Gastrocnemius medialis (tissue), 4 donors: ENCODE results near the gene CDK9. TPM values are rescaled to one million over a fixed set of nuclear protein-coding genes. Genes with fewer than 3 reads are reported as not detected.
A peak's percentile ranks its signal among the peaks of the same experiment; 100 is the strongest.

Source experiments
- ATAC-seq, 2 donors: fragments of 150-250 bp; one replicate each; pipeline ENCODE4 v1.9.1; 2016
- DNase-seq, 2 donors: peaks; one replicate each; pipeline ENCODE4 v3.0.0-alpha.2; 2019
- H3K27ac ChIP-seq, 4 donors: fragments of 200-600 bp; sonication (generic); 1 replicate in 1 of 4; 2 replicates in 3 of 4; pipeline ENCODE4 v1.5.1; 2016 to 2018; ENCODE audit warnings: mild to moderate bottlenecking in 2 of 4, moderate library complexity in 1 of 4
- H3K27me3 ChIP-seq, 3 donors: fragments of 200-600 bp; sonication (generic) in 2 of 3; 1 replicate in 1 of 3; 2 replicates in 2 of 3; pipeline versions ENCODE4 v1.5.1 to v1.6.0; 2016 to 2019; ENCODE audit warnings: mild to moderate bottlenecking in 1 of 3, moderate library complexity in 1 of 3
- H3K36me3 ChIP-seq, 2 donors: fragments of 200-600 bp; sonication (generic) in 1 of 2; one replicate each; pipeline ENCODE4 v1.5.1; 2017 to 2018
- H3K4me1 ChIP-seq, 2 donors: fragments of 200-600 bp; sonication (generic) in 1 of 2; one replicate each; pipeline ENCODE4 v1.5.1; 2016 to 2017; ENCODE audit warnings: mild to moderate bottlenecking in 2 of 2
- H3K4me3 ChIP-seq, 4 donors: fragments of 200-600 bp; sonication (generic) in 3 of 4; 1 replicate in 1 of 4; 2 replicates in 3 of 4; pipeline ENCODE4 v1.5.1; 2016 to 2019; ENCODE audit warnings: mild to moderate bottlenecking in 2 of 4
- H3K9me3 ChIP-seq, 3 donors: fragments of 200-600 bp; sonication (generic) in 2 of 3; 1 replicate in 1 of 3; 2 replicates in 2 of 3; pipeline ENCODE4 v1.5.1; 2016 to 2019
- POLR2A ChIP-seq, 2 donors: fragments of 450-650 bp; IDR thresholded peaks; one replicate each; pipeline ENCODE4 v1.6.1; 2017; ENCODE audit warnings: antibody characterized with exemption in 2 of 2, mild to moderate bottlenecking in 2 of 2, moderate library complexity in 2 of 2
- in situ Hi-C, 4 donors: fragments of 200-750 bp; cut with MboI; loops; one replicate each; pipeline versions ENCODE4 v1.15.0 to v1.8.0; 2017; ENCODE audit warnings: low sequenced_read_pairs in 4 of 4
- intact Hi-C: fragments of 100-400 bp; cut with DNase I; formaldehyde crosslinking; loops from one replicate; pipeline ENCODE4 v1.15.1; 2023; ENCODE audit warnings: low total_unique reads
- total RNA-seq, 4 donors: library from RNA; depleted of rRNA; stranded (reverse); fragments of >200 nt; gene quantifications; one replicate each; pipeline versions ENCODE4 v1.1.0 to v1.2.3, GENCODE V29; 2016
- TF ChIP-seq, protein P1 (sequence below), 5 experiments: fragments of 450-650 bp in 3 of 5; fragments of 200-600 bp in 2 of 5; sonication (generic) in 2 of 5; IDR thresholded peaks in 4 of 5; conservative IDR thresholded peaks in 1 of 5; 1 replicate in 4 of 5; 2 replicates in 1 of 5; pipeline ENCODE4 v1.5.1; 2016 to 2019; ENCODE audit warnings: antibody characterized with exemption in 5 of 5, mild to moderate bottlenecking in 3 of 5, moderate library complexity in 3 of 5

CDK9 gene
- total RNA-seq, 4 donors from 2014 or later, result 50.3 to 71.2 (median 51.2) TPM

DNA sequence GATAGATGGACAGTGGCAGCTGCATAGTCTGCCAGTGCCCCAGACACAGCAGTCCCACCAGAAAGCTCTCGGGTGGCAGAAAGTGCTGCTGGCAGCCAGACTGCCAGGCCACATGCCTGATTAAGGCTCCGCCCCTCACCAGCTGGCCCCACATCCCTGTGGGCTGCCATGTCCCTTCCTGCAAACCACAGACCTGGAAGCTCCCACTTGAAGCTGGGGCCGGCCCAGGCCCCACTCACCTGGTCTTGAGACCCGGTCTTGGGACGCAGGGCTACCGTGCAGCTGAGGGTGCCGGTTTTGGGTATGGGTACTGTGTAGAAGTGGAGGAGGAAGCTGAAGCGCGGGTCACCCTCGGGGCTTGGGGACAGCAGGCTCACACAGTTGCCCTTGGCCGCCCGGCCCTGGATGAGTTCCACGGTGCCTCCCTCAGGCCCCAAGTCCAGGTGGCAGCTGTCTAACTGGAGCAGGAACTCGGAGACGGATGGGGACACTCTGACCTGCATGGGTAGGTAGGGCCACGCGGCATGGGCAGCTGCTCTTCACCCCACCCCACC, 32.1 kb downstream of the CDK9 start:
- no peak overlapping the region for H3K4me3 ChIP-seq
- ATAC-seq (peak; percentile 11 to 65), DNase-seq (peak; percentile 27 to 76)
- intact Hi-C loops, result no loop called here
- no peaks in the 10 kb centered on the region for H3K27me3 ChIP-seq
- no peak for TF ChIP-seq POLR2A (IDR thresholded peaks at IDR 0.05)
- TF ChIP-seq, protein P1, sequence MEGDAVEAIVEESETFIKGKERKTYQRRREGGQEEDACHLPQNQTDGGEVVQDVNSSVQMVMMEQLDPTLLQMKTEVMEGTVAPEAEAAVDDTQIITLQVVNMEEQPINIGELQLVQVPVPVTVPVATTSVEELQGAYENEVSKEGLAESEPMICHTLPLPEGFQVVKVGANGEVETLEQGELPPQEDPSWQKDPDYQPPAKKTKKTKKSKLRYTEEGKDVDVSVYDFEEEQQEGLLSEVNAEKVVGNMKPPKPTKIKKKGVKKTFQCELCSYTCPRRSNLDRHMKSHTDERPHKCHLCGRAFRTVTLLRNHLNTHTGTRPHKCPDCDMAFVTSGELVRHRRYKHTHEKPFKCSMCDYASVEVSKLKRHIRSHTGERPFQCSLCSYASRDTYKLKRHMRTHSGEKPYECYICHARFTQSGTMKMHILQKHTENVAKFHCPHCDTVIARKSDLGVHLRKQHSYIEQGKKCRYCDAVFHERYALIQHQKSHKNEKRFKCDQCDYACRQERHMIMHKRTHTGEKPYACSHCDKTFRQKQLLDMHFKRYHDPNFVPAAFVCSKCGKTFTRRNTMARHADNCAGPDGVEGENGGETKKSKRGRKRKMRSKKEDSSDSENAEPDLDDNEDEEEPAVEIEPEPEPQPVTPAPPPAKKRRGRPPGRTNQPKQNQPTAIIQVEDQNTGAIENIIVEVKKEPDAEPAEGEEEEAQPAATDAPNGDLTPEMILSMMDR (IDR thresholded peaks at IDR 0.05 in 4 of 5, conservative IDR thresholded peaks at IDR 0.05 in 1 of 5), result no peak
- H3K4me1 ChIP-seq, result peaks cover 13 to 28% of the 10 kb centered on the region in 2 donors
- peak overlapping the region; percentile 61 to 80 (median 75) for H3K27ac ChIP-seq
- peaks cover 0 to 52% of the 10 kb centered on the region in 2 donors for H3K36me3 ChIP-seq
- H3K9me3 ChIP-seq, result no peaks in the 10 kb centered on the region
- in situ Hi-C loops, result no loop called here

DNA sequence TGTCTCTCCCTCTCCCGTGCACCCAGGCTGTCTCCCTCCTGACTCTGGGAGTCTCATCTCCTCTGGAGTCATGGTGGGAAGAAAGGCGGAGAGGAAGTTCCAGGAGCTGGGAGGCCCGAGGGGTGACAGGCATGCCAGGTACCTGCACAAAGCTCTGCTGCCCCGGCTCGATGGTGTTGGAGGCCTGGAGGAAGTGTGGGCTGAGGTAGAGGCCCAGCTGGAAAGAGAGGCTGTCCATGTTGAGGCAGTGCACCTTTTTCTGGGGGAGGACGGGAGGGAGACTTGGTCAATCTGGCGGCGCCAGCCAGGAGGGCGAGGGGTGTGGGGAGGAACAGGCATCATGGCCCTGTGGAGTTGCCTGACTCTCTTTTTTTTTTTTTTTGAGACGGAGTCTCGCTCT, 32.7 kb downstream of the CDK9 start:
- intact Hi-C loops (no loop called here), in situ Hi-C loops (no loop called here)
- peaks cover 0 to 46% of the 10 kb centered on the region in 2 donors for H3K36me3 ChIP-seq
- no peak for DNase-seq
- no peak overlapping the region for H3K4me3 ChIP-seq
- TF ChIP-seq POLR2A (IDR thresholded peaks at IDR 0.05), result no peak
- TF ChIP-seq, protein P1 (IDR thresholded peaks at IDR 0.05 in 4 of 5, conservative IDR thresholded peaks at IDR 0.05 in 1 of 5), result no peak
- H3K9me3 ChIP-seq, result no peaks in the 10 kb centered on the region
- peak overlapping the region; percentile 61 to 80 (median 75) for H3K27ac ChIP-seq
- no peaks in the 10 kb centered on the region for H3K27me3 ChIP-seq
- H3K4me1 ChIP-seq, result peaks cover 14 to 28% of the 10 kb centered on the region in 2 donors
- no peak for ATAC-seq

DNA sequence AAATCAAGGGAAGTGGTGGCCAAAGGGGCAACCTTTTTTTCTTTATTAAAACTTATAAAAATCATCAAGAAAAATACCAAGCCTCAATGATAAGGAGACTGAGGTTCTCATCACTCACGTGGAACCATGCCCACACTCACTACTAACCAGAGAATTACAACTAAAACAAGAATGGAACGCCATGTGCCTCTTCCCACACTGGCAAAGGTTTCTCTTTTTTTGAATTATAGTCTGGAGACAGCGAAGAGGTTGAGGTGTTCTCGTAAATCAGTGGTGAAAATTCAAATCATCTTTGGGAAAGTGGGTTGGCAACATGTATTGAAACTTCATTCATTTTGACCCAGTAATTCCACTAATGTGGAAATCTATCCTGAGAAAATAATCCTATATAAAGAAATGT, 36.3 kb downstream of the CDK9 start:
- peak overlapping the region; percentile 1 to 64 (median 22) for H3K27ac ChIP-seq
- no peaks in the 10 kb centered on the region for H3K9me3 ChIP-seq
- intact Hi-C loops, result no loop called here
- no peaks in the 10 kb centered on the region for H3K27me3 ChIP-seq
- H3K4me1 ChIP-seq, result peaks cover 23 to 33% of the 10 kb centered on the region in 2 donors
- H3K4me3 ChIP-seq, result no peak overlapping the region
- TF ChIP-seq POLR2A (IDR thresholded peaks at IDR 0.05), result no peak
- TF ChIP-seq, protein P1 (IDR thresholded peaks at IDR 0.05 in 4 of 5, conservative IDR thresholded peaks at IDR 0.05 in 1 of 5), result no peak
- no peak for DNase-seq
- H3K36me3 ChIP-seq, result peaks cover 0 to 13% of the 10 kb centered on the region in 2 donors
- ATAC-seq, result no peak
- in situ Hi-C loops, result no loop called here

DNA sequence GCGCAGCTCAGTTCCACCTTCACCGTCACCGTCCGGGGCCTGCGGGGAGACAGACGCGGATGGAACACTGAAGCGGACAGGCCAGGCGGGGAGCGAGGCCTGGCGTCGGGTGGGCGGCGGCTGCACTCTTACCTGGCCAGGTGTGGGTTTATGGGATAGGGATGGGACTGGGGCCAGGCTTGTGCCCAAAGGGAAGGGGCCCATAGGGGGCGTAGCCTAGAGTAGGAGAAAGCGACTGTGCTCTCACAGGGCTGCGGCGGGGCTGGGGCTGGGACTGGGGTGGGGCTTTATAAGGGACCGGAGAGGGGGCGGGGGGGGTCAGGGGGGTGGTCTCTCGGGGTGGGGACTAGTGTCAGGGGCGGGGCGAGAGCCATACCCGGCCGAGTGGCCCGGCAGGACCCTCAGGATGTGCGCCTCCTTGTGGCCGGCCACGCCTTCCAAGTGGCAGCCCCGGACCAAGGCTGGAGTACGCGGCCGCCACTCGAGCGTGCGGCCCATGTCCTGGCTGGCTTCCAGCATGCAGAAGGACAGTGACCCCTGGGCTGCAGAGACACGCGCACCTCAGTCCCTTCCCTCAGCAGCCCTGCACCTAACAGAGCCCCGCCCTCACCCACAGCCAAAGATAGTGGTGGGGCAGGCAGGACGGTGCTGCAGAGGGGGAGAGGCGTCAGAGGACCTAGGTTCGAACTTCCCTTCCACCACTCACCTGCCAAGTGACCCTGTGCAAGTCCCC, 39.7 kb downstream of the CDK9 start:
- ATAC-seq (no peak), DNase-seq (peak in 1 of 2 donors; percentile 44)
- Histone ChIP-seq H3K27me3 (no peaks in the 10 kb centered on the region), H3K27ac (peak overlapping the region in 1 of 4 donors; percentile 28), H3K4me1 (peaks cover 39 to 40% of the 10 kb centered on the region in 2 donors), H3K9me3 (no peaks in the 10 kb centered on the region), H3K36me3 (no peaks in the 10 kb centered on the region), H3K4me3 (no peak overlapping the region)
- in situ Hi-C loops (no loop called here), intact Hi-C loops (no loop called here)
- TF ChIP-seq POLR2A (IDR thresholded peaks at IDR 0.05), result no peak
- TF ChIP-seq, protein P1 (IDR thresholded peaks at IDR 0.05 in 4 of 5, conservative IDR thresholded peaks at IDR 0.05 in 1 of 5), result peak in 4 of 5 experiments; percentile 24 to 41 (median 28)
